ENCODE data around the gene COA3. TPM values are rescaled to one million over a fixed set of nuclear protein-coding genes. Genes with fewer than 3 reads are reported as not detected.

Gene COA3, protein sequence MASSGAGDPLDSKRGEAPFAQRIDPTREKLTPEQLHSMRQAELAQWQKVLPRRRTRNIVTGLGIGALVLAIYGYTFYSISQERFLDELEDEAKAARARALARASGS
- 578 and 642 TPM in 2 replicates for polyA plus RNA-seq

DNA sequence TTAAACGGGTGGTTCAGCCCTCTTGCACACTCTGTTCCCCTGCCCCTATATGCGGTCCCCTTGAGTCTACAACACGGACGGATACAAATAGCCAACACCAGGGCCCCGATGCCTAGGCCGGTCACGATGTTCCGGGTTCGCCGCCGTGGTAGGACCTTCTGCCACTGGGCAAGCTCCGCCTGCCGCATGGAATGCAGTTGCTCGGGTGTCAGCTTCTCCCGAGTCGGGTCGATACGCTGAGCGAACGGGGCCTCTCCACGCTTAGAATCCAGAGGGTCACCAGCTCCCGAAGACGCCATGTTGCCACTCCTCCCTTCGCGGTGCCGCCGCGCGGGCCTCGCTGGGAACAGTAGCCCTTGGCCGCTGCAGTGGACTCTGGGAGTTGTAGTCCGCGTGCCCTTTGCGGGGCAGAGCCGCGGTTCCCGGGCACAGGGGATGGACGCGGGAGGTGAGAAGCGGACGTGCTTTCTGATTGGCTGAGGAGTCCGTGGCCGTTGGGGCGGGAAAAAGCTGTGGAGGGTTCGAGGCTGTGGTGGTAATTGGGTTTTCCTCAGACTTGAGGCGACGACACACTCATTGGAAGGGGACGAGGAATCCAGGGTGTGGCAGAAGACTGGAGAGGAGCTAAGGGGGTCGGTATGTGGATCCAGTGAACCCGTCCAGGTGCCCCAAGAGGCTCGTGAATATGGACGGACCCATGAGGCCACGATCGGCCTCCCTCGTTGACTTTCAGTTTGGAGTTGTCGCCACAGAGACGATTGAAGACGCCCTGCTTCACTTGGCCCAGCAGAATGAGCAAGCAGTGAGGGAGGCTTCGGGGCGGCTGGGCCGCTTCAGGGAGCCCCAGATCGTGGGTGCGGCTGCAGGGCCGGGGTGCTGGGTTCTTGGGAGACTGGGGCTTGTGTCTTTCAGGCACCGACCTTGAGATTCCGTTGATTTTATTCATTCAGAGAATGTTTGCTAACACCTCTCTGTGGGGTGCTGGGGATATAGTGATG, at the start of gene COA3, which contains the start of gene CNTD1:
Gene COA3, minus strand, starts transcription at position 322 of the 998 bp plus-strand sequence. Its CDS starts 23 bp downstream, at position 299.
Gene CNTD1, plus strand, starts transcription at position 479 of the 998 bp plus-strand sequence. Its CDS starts 207 bp downstream, at position 686.

DNA sequence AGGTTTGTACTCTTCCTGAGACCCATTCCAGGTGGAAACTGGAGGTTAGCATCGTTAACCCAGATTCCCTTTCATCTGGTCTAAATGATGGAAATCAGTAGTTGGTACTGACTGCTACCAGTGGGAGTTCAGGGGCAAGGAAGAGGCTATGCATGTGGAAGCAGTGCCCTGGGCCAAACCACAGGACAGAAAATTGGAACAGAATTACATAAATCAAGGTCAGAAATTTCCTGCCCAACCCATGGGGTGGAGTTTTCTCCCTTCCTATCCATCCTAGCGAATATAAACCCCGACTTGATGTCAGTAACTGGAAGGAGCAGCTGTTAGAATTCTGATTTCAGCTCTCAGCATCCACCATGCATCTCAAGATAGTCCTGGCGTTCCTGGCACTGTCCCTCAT, 45.8 kb upstream of the COA3 start, which contains the start of gene AOC2:
Gene AOC2, plus strand, starts transcription at position 310 of the 400 bp plus-strand sequence. Its CDS starts 47 bp downstream, at position 357.

DNA sequence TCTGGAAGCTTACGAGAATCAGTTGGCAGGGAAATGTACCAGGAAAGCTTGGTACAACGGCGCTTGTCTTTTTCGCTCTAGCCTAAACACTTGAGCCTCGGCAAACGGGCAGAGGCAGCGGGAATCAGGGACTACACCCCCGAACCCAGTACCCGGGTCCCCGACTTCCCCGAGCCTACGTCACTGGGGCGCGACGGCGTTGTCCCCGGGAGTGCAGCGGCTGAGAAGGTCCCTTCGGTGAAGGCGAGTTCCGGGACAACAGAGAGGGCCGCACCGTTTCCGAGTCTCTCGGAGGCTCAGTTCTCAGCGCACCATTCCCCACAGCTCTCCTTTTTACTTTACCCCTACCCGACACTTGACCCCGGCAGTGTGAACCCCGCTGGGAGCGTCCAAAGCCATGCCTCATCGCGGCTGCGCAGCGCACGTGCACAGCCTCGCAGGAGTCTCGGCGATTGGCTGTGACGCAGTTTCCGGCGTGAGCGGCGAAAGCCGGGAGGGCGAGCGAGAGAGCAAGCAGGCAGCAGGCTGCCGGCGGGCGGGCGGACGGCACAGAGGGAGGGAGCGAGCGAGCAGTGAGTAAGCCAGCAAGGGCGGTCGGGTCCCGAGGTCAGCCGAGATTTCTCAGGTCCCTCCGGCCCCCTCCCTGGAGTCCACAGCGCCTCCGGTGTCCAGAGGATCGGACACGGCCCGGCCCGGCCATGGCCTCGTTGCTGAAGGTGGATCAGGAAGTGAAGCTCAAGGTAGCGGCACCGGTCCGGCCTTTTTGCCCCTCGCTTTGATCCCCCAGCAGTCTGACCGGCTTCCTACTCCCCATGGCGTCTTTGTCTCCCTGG, 34.6 kb upstream of the COA3 start, which contains the start of gene PSME3:
Gene PSME3, plus strand, starts transcription at position 464 of the 833 bp plus-strand sequence. Its CDS starts 235 bp downstream, at position 699.

DNA sequence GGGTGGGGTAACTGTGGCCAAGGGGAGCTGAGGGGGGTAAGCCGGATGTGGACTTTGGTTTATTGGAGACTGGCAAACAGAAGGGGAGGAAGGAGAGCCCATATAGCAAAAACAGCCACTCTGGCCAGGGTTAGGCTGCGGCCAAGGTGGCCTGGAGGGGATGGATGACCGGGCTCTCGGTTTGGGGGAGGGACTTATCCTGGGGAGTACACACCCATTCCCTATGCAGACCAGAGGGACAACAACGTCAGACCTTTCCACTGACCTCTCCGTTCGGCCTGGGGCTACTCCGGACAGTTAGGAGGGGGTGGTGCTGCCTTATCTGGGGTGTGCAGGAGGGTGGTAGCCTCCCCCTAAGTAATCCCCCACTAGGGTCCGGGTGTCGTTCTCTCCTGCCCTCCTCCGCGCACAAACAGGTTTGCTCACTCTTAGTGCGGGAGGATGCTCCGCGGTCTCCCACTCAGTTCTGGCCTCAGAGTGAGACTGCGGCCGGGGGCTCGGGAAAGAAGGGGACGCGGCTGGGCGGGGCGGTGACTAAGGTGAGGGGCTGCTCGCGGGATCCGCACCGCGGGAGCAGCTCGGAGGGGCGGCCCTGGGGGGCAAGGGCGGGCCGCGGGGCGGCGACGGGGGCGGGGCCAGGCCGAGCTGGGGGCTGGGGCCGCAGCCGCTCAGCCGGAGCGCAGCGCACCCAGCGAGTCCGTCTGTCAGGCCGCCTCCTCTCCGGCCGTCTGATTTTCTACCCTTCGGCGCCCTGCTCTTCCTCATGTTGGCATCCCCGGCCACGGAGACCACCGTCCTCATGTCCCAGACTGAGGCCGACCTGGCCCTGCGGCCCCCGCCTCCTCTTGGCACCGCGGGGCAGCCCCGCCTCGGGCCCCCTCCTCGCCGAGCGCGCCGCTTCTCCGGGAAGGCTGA, 18.3 kb downstream of the COA3 start, which contains the start of gene WNK4:
Gene WNK4, plus strand, starts transcription at position 675 of the 915 bp plus-strand sequence. Its CDS starts 89 bp downstream, at position 764.

DNA sequence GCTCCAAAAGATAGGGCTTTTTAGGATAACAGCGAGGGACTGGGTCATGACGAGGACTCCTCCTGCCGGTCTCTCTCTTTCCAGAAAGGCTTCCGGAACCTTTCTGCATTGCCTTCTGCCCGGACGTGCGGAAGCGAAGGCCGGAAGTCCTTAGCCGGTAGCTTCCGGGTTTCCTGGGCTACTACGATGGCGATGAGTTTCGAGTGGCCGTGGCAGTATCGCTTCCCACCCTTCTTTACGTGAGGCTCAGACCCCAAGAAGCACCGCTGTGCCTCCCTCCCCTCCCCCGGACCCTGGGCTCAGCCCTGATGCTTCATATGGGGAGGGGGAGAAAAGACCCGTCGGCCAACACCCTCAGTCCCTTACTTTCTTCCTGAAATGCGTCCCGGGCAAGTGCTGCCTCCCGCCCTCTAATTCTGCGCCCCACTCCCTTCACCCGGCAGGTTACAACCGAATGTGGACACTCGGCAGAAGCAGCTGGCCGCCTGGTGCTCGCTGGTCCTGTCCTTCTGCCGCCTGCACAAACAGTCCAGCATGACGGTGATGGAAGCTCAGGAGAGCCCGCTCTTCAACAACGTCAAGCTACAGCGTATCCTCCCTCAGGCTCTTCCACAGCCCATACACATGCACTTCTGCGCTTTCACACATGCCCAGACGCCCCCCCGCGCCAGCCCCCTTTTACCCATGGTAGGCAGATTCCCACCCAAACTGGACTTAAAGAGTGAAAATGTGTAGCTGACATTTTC, 25.0 kb downstream of the COA3 start, which contains the start of gene VPS25:
Gene VPS25, plus strand, starts transcription at position 160 of the 746 bp plus-strand sequence. Its CDS starts 27 bp downstream, at position 187.

DNA sequence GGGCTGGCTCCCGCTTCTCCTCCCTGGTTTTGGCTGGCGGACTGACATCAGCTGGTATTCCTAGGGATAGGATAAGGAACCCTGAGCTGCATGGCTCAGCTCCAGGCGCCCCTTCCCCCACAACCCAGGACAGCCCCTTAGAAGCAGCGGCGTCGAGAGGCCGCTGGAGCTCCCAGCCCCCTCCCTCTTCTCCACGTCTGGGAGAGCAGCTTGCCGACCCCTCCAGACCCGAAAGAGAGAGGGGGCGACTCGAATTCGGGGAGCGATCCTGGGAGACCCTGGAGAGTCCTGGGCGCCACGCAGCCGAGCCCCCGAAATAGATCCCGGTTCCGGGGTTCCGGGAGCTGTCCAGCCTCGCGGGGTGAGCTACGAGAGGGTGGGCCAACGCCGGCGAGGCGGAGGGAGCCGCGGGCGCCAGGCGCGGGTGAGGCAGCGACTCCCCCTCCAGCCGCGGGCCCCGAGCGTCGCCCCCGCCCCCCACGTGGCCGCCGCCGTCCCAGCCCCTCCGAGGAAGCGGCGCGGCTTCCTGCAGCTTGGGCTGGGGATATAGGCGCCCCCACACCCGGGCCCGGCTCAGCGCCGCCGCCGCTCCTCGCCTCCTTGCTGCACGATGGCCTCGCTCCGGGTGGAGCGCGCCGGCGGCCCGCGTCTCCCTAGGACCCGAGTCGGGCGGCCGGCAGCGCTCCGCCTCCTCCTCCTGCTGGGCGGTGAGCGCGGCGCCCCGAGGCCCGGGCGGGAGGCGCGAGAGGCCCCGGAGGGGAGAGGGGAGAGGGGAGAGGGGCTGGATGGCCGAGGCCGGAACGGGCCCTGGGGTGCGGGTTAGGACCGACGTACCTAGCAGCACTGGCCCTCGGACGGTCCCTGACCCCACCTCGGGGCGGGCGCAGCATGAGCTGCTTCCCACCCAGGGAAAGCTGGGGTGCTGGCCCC, 37.6 kb downstream of the COA3 start, which contains the start of gene RAMP2:
Gene RAMP2, plus strand, starts transcription at position 576 of the 930 bp plus-strand sequence. Its CDS starts 35 bp downstream, at position 611.

Other genes with a start within 250 kb of the COA3 start
- gene HSD17B1, start 245.8 kb downstream of the COA3 start, polyA plus RNA-seq = 0.32 and 0.83 TPM in 2 replicates
- 11.2 and 11.7 TPM in 2 replicates for gene COASY, start 236.6 kb downstream of the COA3 start, polyA plus RNA-seq
- 28.0 and 29.9 TPM in 2 replicates for gene MLX, start 231.6 kb downstream of the COA3 start, polyA plus RNA-seq
- gene PSMC3IP, start 221.0 kb downstream of the COA3 start, polyA plus RNA-seq = 6.4 TPM in 1 of 2 replicates, not detected in the other
- gene RETREG3, start 189.3 kb downstream of the COA3 start, polyA plus RNA-seq = 3.6 and 4.2 TPM in 2 replicates
- gene TUBG1, start 189.0 kb downstream of the COA3 start, polyA plus RNA-seq = 24.6 and 29.5 TPM in 2 replicates
- gene TUBG2, start 139.4 kb downstream of the COA3 start, polyA plus RNA-seq = 15.4 and 23.9 TPM in 2 replicates
- gene PLEKHH3, start 121.7 kb downstream of the COA3 start, polyA plus RNA-seq = 0.40 TPM in 1 of 2 replicates, not detected in the other
- 0.48 TPM in 1 of 2 replicates, not detected in the other for gene CCR10, start 116.9 kb downstream of the COA3 start, polyA plus RNA-seq
- 6.8 and 11.4 TPM in 2 replicates for gene CNTNAP1, start 116.2 kb downstream of the COA3 start, polyA plus RNA-seq
- 49.6 and 72.0 TPM in 2 replicates for gene EZH1, start 53.7 kb downstream of the COA3 start, polyA plus RNA-seq
- 0.64 TPM in 1 of 2 replicates, not detected in the other for gene RAMP2, start 37.5 kb downstream of the COA3 start, polyA plus RNA-seq
- 55.2 and 81.1 TPM in 2 replicates for gene VPS25, start 25.3 kb downstream of the COA3 start, polyA plus RNA-seq
- 0.20 TPM in 2 replicates for gene WNK4, start 18.1 kb downstream of the COA3 start, polyA plus RNA-seq
- 2.1 and 4.4 TPM in 2 replicates for gene CNTD1, start 157 bp upstream of the COA3 start, polyA plus RNA-seq
- 42.3 and 53.5 TPM in 2 replicates for gene BECN1, start 25.6 kb upstream of the COA3 start, polyA plus RNA-seq
- 28.4 and 38.3 TPM in 2 replicates for gene PSME3, start 34.7 kb upstream of the COA3 start, polyA plus RNA-seq
- gene AOC2, start 45.9 kb upstream of the COA3 start, polyA plus RNA-seq = 0.22 TPM in 1 of 2 replicates, not detected in the other
- not detected in 2 replicates for gene AOC3, start 52.5 kb upstream of the COA3 start, polyA plus RNA-seq
- not detected in 2 replicates for gene G6PC1, start 102.1 kb upstream of the COA3 start, polyA plus RNA-seq
- gene AARSD1, start 165.8 kb upstream of the COA3 start, polyA plus RNA-seq = 51.6 and 63.8 TPM in 2 replicates
- gene PTGES3L, start 181.4 kb upstream of the COA3 start, polyA plus RNA-seq = 0.23 TPM in 1 of 2 replicates, not detected in the other
- gene RUNDC1, start 181.9 kb upstream of the COA3 start, polyA plus RNA-seq = 13.3 and 14.2 TPM in 2 replicates
- gene RPL27, start 199.7 kb upstream of the COA3 start, polyA plus RNA-seq = 857 and 976 TPM in 2 replicates
- not detected in 2 replicates for gene IFI35, start 208.1 kb upstream of the COA3 start, polyA plus RNA-seq
- gene VAT1, start 223.7 kb upstream of the COA3 start, polyA plus RNA-seq = 5.5 and 6.8 TPM in 2 replicates
- gene RND2, start 226.5 kb upstream of the COA3 start, polyA plus RNA-seq = 3.3 and 5.0 TPM in 2 replicates

All from Purkinje cell (primary cell).